Measurements from ENCODE around the gene POLR3H. TPM values are rescaled to one million over a fixed set of nuclear protein-coding genes. Genes with fewer than 3 reads are reported as not detected.

POLR3H gene
- total RNA-seq, 2 donors from 2014 or later, result 17.6 to 38.1 TPM

DNA sequence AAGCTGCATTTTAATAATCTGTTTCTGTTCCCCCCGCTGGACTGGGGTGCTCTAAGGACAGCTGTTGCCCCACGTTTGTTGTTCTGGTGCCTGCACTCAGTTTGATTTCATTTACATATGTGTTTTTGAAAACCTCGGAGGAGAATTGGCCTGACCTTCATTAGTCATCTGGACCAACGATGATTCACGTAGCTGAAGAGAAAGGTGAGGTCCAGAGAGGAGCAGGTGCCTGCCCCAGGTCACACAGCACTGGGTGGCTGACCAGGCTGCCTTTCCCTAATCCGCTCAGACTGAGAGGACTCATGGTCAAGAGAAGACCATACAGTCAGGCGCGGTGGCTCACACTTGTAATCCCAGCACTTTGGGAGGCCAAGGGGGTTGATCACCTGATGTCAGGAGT, 20.3 kb upstream of the POLR3H start:
- no peak for ATAC-seq (ENCODE audit: insufficient number of reproducible peaks, low FRiP score, low read depth)
- no peaks in the 10 kb centered on the region for H3K27me3 ChIP-seq (replicated peaks; ENCODE audit: insufficient read depth)
- peaks cover 39 to 88% of the 10 kb centered on the region in 2 donors for H3K4me1 ChIP-seq (ENCODE audit: control insufficient read depth in 1 of 2, low read depth in 2 of 2)
- TF ChIP-seq CTCF (IDR thresholded peaks at IDR 0.05), result no peak
- peak overlapping the region; percentile 96 to 98 for H3K27ac ChIP-seq
- H3K36me3 ChIP-seq, result no peaks in the 10 kb centered on the region
- no peaks in the 10 kb centered on the region for H3K9me3 ChIP-seq
- H3K4me3 ChIP-seq, result no peak overlapping the region
- DNase-seq (ENCODE audit: low spot score), result no peak

DNA sequence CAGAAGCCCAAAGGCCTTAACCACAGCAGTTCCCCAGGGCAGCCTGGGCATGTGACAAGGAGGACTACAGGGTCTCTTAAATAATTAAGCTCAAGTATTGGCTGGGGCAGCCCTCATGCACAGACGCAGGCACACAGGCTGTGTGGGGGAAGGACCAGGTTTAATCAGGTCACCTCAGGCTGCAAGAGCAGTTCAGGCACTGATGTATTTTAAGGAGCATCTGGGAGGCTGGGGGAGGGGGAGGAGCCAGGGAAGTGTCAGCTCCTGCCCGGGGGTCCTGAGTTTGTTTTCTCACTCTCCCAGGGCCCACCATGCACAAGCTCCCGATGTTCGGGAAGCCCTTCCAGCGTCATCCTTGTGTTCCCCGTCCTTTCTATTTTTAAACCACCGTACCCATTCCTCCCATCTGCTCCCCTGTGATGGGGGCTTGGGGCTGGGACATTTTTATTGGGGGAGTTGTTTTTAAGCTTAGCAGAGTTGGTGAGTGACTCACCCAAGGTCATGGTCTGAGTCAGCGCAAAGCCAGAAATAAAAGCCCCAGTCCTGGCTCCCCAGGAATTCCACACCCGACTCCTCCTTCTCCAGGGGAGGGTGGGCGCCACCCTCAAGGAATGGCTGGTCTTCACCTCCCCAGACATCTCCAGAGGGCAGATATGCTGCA, 18.9 kb upstream of the POLR3H start:
- H3K27me3 ChIP-seq (replicated peaks; ENCODE audit: insufficient read depth), result no peaks in the 10 kb centered on the region
- DNase-seq (ENCODE audit: low spot score) (no peak), ATAC-seq (ENCODE audit: insufficient number of reproducible peaks, low FRiP score, low read depth) (peak; percentile 53)
- peaks cover 30 to 83% of the 10 kb centered on the region in 2 donors for H3K4me1 ChIP-seq (ENCODE audit: control insufficient read depth in 1 of 2, low read depth in 2 of 2)
- H3K27ac ChIP-seq, result peak overlapping the region; percentile 96 to 98
- H3K9me3 ChIP-seq, result no peaks in the 10 kb centered on the region
- no peaks in the 10 kb centered on the region for H3K36me3 ChIP-seq
- TF ChIP-seq CTCF (IDR thresholded peaks at IDR 0.05), result no peak
- H3K4me3 ChIP-seq, result peak overlapping the region; percentile 76

DNA sequence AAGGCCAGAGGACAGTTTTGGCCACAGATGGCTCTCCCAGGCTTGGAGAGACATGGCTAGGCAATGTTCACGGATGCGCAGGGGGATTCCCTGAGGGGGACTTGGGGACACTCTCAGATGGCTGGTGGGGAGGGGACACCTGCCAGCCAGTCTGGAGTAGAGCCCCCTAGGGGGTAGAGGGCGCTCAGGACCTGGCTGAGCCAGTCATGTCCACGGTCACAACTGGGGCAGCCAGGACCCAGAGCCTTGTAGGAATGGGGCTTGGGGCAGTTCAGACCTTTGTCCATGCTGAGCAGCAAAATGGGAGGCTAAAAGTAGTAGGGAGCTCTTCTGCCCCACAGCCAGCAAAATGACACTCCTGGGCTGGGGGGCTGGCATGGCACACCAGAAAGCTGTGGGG, 18.2 kb upstream of the POLR3H start:
- no peaks in the 10 kb centered on the region for H3K27me3 ChIP-seq (replicated peaks; ENCODE audit: insufficient read depth)
- no peak for TF ChIP-seq CTCF (IDR thresholded peaks at IDR 0.05)
- H3K4me1 ChIP-seq (ENCODE audit: control insufficient read depth in 1 of 2, low read depth in 2 of 2), result peaks cover 32 to 83% of the 10 kb centered on the region in 2 donors
- ATAC-seq (ENCODE audit: insufficient number of reproducible peaks, low FRiP score, low read depth) (no peak), DNase-seq (ENCODE audit: low spot score) (no peak)
- no peaks in the 10 kb centered on the region for H3K9me3 ChIP-seq
- H3K4me3 ChIP-seq, result peak overlapping the region; percentile 76
- peak overlapping the region; percentile 96 to 98 for H3K27ac ChIP-seq
- no peaks in the 10 kb centered on the region for H3K36me3 ChIP-seq

DNA sequence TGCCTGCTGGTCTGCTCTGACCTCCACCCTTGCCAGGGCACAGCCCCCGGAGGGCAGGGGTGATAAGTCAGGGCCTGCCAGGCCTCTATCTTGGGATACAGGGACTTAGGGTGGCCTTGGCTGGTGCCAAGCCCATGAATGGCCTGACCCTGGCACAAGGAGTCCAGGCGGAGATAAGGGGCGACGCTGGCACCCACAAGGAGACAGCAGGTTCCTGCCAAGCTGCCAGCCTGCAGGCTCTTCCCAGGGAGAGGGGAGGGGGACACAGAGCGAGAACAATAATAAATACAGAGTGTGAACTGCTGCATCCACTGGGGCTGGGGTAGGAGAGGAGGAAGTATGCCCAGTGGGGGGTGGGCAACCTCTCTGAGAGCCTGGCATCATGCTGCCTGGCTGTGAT, 17.5 kb upstream of the POLR3H start:
- Histone ChIP-seq H3K27ac (peak overlapping the region; percentile 96 to 98), H3K27me3 (replicated peaks; ENCODE audit: insufficient read depth) (no peaks in the 10 kb centered on the region), H3K36me3 (no peaks in the 10 kb centered on the region), H3K4me1 (ENCODE audit: control insufficient read depth in 1 of 2, low read depth in 2 of 2) (peaks cover 29 to 81% of the 10 kb centered on the region in 2 donors), H3K4me3 (peak overlapping the region; percentile 76), H3K9me3 (no peaks in the 10 kb centered on the region)
- no peak for ATAC-seq (ENCODE audit: insufficient number of reproducible peaks, low FRiP score, low read depth)
- no peak for TF ChIP-seq CTCF (IDR thresholded peaks at IDR 0.05)
- DNase-seq (ENCODE audit: low spot score), result no peak

GRCh38 chr22:41561335-41561734, 17.1 kb upstream of the POLR3H start:
- DNase-seq (ENCODE audit: low spot score), result no peak
- no peaks in the 10 kb centered on the region for H3K27me3 ChIP-seq (replicated peaks; ENCODE audit: insufficient read depth)
- H3K27ac ChIP-seq, result peak overlapping the region; percentile 96 to 98
- no peak for ATAC-seq (ENCODE audit: insufficient number of reproducible peaks, low FRiP score, low read depth)
- H3K4me1 ChIP-seq (ENCODE audit: control insufficient read depth in 1 of 2, low read depth in 2 of 2), result peaks cover 28 to 81% of the 10 kb centered on the region in 2 donors
- H3K4me3 ChIP-seq, result peak overlapping the region; percentile 76
- H3K9me3 ChIP-seq, result no peaks in the 10 kb centered on the region
- TF ChIP-seq CTCF (IDR thresholded peaks at IDR 0.05), result no peak
- no peaks in the 10 kb centered on the region for H3K36me3 ChIP-seq
